A673 (cell line): Measurements from ENCODE around the gene ITPR1. TPM values are rescaled to one million over a fixed set of nuclear protein-coding genes. Genes with fewer than 3 reads are reported as not detected.

Experiments
- BruUV-seq: library from RNA; stranded (reverse); fragments of 400-500 nt; replicated peaks from 2 replicates; lab custom pipeline; 2021; lab: Mats Ljungman, UMichigan
- CTCF ChIA-PET: fragments of 300-600 bp; sonication (Branson Sonifier 250); formaldehyde crosslinking; loops from one replicate; lab custom pipeline; 2022; ENCODE audit warnings: antibody characterized with exemption; lab: Charles Lee
- POLR2A ChIA-PET: fragments of 300-600 bp; sonication (Branson Sonifier 250); formaldehyde crosslinking; loops from one replicate; lab custom pipeline; 2022; ENCODE audit warnings: antibody characterized with exemption; ENCODE audit not compliant: low non-redundant PET; lab: Charles Lee
- DNase-seq: peaks from one replicate; pipeline ENCODE4 v3.0.0-alpha.2; 2015; ENCODE audit warnings: low spot score
- H3K27ac ChIP-seq: fragments of 200-600 bp; sonication (generic); 2 replicates; pipeline ENCODE4 v1.5.1; 2016; ENCODE audit warnings: mixed run types, low read depth, mild to moderate bottlenecking, mixed read lengths, antibody characterized with exemption, low read length; ENCODE audit not compliant: poor library complexity, severe bottlenecking
- H3K27me3 ChIP-seq: fragments of 200-600 bp; sonication (generic); replicated peaks from 2 replicates; pipeline ENCODE4 v1.6.1; 2017; ENCODE audit warnings: mixed run types, low read depth, mild to moderate bottlenecking, mixed read lengths, antibody characterized with exemption, low read length; ENCODE audit not compliant: insufficient read depth, poor library complexity
- H3K36me3 ChIP-seq: fragments of 200-600 bp; sonication (generic); 2 replicates; pipeline ENCODE4 v1.6.1; 2016; ENCODE audit warnings: mixed run types, mild to moderate bottlenecking, mixed read lengths, antibody characterized with exemption, low read length; ENCODE audit not compliant: insufficient read depth, poor library complexity, severe bottlenecking
- H3K4me1 ChIP-seq: fragments of 200-600 bp; sonication (generic); 2 replicates; pipeline ENCODE4 v1.6.1; 2017; ENCODE audit warnings: mixed run types, mild to moderate bottlenecking, mixed read lengths, antibody characterized with exemption, low read length; ENCODE audit not compliant: insufficient read depth, poor library complexity, severe bottlenecking
- H3K4me3 ChIP-seq: fragments of 200-600 bp; sonication (generic); 2 replicates; pipeline ENCODE4 v1.5.1; 2016; ENCODE audit warnings: low read depth, mixed run types, mild to moderate bottlenecking, mixed read lengths, low read length; ENCODE audit not compliant: poor library complexity, severe bottlenecking
- H3K9me3 ChIP-seq: fragments of 200-600 bp; sonication (generic); 2 replicates; pipeline ENCODE4 v1.6.1; 2016; ENCODE audit warnings: mixed run types, low read depth, mild to moderate bottlenecking, mixed read lengths, antibody characterized with exemption, low read length; ENCODE audit not compliant: poor library complexity, severe bottlenecking
- CTCF ChIP-seq: fragments of 300-800, 200-600 bp; sonication (generic); conservative IDR thresholded peaks from 2 replicates; pipeline ENCODE4 v1.5.1; 2017; ENCODE audit warnings: low read depth, mild to moderate bottlenecking, antibody characterized with exemption, low read length, moderate library complexity, mixed read lengths
- EZH2 ChIP-seq: fragments of 200-600 bp; sonication (generic); IDR thresholded peaks from 2 replicates; pipeline ENCODE4 v1.6.1; 2017; ENCODE audit warnings: borderline replicate concordance, low read depth, mild to moderate bottlenecking, mixed read lengths, antibody characterized with exemption, low read length; ENCODE audit not compliant: poor library complexity, severe bottlenecking
- intact Hi-C: fragments of 100-400 bp; cut with micrococcal nuclease; formaldehyde crosslinking; loops from one replicate; pipeline ENCODE4 v1.10.0; 2022; ENCODE audit not compliant: unreplicated experiment
- total RNA-seq: library from RNA; stranded (reverse); gene quantifications from 2 replicates; pipeline ENCODE4 v1.2.3, GENCODE V29; 2021

The ITPR1 gene
- total RNA-seq, 1 experiment from 2014 or later, result 8.6 TPM

- no peak overlapping the region for H3K4me3 ChIP-seq
- no TSS peak for BruUV-seq
- no peaks in the 10 kb centered on the region for H3K36me3 ChIP-seq
- no peaks in the 10 kb centered on the region for H3K27me3 ChIP-seq
- intact Hi-C loops, result no loop called here
- TF ChIP-seq EZH2, result no peak
- TF ChIP-seq CTCF, result no peak
- CTCF ChIA-PET, result no interaction called here
- no peak for DNase-seq
- H3K27ac ChIP-seq, result no peak overlapping the region
- H3K4me1 ChIP-seq, result no peaks in the 10 kb centered on the region
- no peaks in the 10 kb centered on the region for H3K9me3 ChIP-seq
- POLR2A ChIA-PET, result no interaction called here
Measured at GRCh38 chr3:4795905-4796304, 302.8 kb downstream of the ITPR1 start.

- Histone ChIP-seq H3K36me3 (no peaks in the 10 kb centered on the region), H3K9me3 (no peaks in the 10 kb centered on the region), H3K27me3 (no peaks in the 10 kb centered on the region), H3K4me1 (no peaks in the 10 kb centered on the region), H3K4me3 (no peak overlapping the region), H3K27ac (no peak overlapping the region)
- ChIA-PET POLR2A (no interaction called here), CTCF (no interaction called here)
- TF ChIP-seq CTCF (no peak), EZH2 (no peak)
- intact Hi-C loops, result no loop called here
- no TSS peak for BruUV-seq
- no peak for DNase-seq
Measured at GRCh38 chr3:4797201-4797705, 304.1 kb downstream of the ITPR1 start.

- intact Hi-C loops, result no loop called here
- POLR2A ChIA-PET, result no interaction called here
- H3K27me3 ChIP-seq, result no peaks in the 10 kb centered on the region
- H3K4me1 ChIP-seq, result no peaks in the 10 kb centered on the region
- no peaks in the 10 kb centered on the region for H3K36me3 ChIP-seq
- no peaks in the 10 kb centered on the region for H3K9me3 ChIP-seq
- no TSS peak for BruUV-seq
- no peak for DNase-seq
- H3K27ac ChIP-seq, result no peak overlapping the region
- TF ChIP-seq EZH2 (no peak), CTCF (no peak)
- H3K4me3 ChIP-seq, result no peak overlapping the region
- CTCF ChIA-PET, result no interaction called here
Measured at GRCh38 chr3:4799266-4800256, 306.4 kb downstream of the ITPR1 start.
